Large intestine (tissue), 3 donors: ENCODE measurements around the gene CPSF4L. TPM values are rescaled to one million over a fixed set of nuclear protein-coding genes. Genes with fewer than 3 reads are reported as not detected.

Experiments
- DNase-seq, 2 donors: peaks; one replicate each; pipeline versions ENCODE4 v3.0.0 to v3.0.0-alpha.2; 2013
- H3K27ac ChIP-seq: one replicate; pipeline ENCODE4 v1.5.1; 2013; ENCODE audit warnings: low read length
- H3K27me3 ChIP-seq: 2 replicates; pipeline ENCODE4 v1.6.1; 2013; ENCODE audit warnings: low read length; ENCODE audit not compliant: control insufficient read depth, insufficient read depth
- H3K36me3 ChIP-seq: 2 replicates; pipeline ENCODE4 v1.6.1; 2013; ENCODE audit warnings: low read length; ENCODE audit not compliant: control insufficient read depth, insufficient read depth
- H3K4me1 ChIP-seq: one replicate; pipeline ENCODE4 v1.6.1; 2013; ENCODE audit warnings: low read length; ENCODE audit not compliant: control insufficient read depth, insufficient read depth
- H3K4me3 ChIP-seq: one replicate; pipeline ENCODE4 v1.5.1; 2013; ENCODE audit warnings: low read length
- H3K9me3 ChIP-seq: one replicate; pipeline ENCODE4 v1.6.1; 2013; ENCODE audit warnings: mild to moderate bottlenecking, low read depth, low read length, moderate library complexity; ENCODE audit not compliant: control insufficient read depth
- WGBS: methylation state at CpG from one replicate; pipeline ENCODE4 v1.1.5; 2013; ENCODE audit warnings: low lambda C conversion rate; ENCODE audit not compliant: insufficient coverage; 5-methylcytosine and 5-hydroxymethylcytosine counted together
- polyA plus RNA-seq: library from polyadenylated mRNA; unstranded; fragments of 120-200 nt; gene quantifications from one replicate; pipeline ENCODE4 v1.2.1, GENCODE V29; 2013

CPSF4L gene
- polyA plus RNA-seq, 1 donor: 0.21 TPM

DNA sequence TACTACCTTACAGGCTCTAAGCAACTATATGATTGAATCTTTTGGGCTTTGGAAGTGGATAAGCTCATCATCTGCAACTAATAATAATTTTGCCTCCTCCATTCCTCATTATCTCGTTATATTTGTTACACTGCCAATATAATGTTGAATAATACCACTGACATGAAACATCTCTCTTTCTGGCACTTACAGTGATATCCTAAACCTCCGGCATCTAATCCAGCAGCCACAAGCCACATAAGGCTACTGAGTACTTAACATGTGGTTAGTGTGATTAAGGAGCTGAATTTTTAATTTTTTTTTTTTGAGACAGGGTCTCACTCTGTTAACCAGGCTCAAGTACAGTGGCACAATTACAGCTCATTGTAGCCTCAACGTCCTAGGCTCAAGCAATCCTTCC lies 40.5 kb upstream of the CPSF4L start:
- Histone ChIP-seq H3K27me3 (no peaks in the 10 kb centered on the region), H3K36me3 (peaks cover 29% of the 10 kb centered on the region), H3K4me1 (peaks cover 33% of the 10 kb centered on the region), H3K27ac (no peak overlapping the region), H3K4me3 (no peak overlapping the region), H3K9me3 (no peaks in the 10 kb centered on the region)
- DNase-seq: no peak
- no CpG with 5 or more reads among the region's 3 CpGs for WGBS

DNA sequence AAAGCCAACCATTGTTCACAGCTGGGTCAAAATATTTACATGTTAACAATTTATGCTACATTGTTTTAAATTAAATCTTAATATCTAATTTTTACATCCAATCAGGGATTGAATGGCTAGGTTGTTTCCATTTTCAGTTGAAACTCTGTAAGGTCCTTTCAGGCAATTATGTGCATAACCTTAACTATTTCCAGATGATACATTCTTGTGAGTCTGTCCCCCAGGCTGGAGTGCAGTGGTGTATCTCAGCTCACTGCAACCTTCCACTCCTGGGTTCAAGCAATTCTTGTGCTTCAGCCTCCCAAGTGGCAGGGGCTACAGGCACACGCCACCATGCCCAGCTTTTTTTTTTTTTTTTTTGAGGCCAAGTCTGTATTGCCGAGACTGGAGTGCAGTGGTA lies 39.7 kb upstream of the CPSF4L start:
- Histone ChIP-seq H3K36me3 (peaks cover 24% of the 10 kb centered on the region), H3K9me3 (no peaks in the 10 kb centered on the region), H3K27ac (no peak overlapping the region), H3K4me1 (peaks cover 25% of the 10 kb centered on the region), H3K4me3 (no peak overlapping the region), H3K27me3 (no peaks in the 10 kb centered on the region)
- DNase-seq: no peak
- WGBS: no CpG with 5 or more reads among the region's 2 CpGs

DNA sequence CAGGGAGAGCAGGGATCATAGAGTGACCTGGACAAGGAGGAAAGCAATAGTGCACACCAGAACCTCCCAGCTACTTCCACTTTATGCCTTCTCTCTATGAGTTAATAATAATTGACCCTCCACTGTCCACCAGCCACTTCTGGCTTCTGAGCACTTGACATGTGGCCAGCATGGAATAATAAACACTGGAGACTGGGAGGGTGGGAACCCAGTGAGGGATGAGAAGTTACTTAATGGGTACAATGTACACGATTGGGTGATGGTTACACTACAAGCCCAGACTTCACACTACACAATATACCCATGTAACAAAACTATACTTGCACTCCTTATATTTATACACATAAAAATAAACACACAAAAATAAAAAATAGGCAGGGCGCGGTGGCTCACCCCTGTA lies 38.7 kb upstream of the CPSF4L start:
- WGBS: 80% methylated on average over 1 of the region's 3 CpGs
- H3K4me1 ChIP-seq: peaks cover 15% of the 10 kb centered on the region
- H3K27ac ChIP-seq: no peak overlapping the region
- DNase-seq: no peak
- no peaks in the 10 kb centered on the region for H3K9me3 ChIP-seq
- H3K27me3 ChIP-seq: no peaks in the 10 kb centered on the region
- peaks cover 20% of the 10 kb centered on the region for H3K36me3 ChIP-seq
- no peak overlapping the region for H3K4me3 ChIP-seq

DNA sequence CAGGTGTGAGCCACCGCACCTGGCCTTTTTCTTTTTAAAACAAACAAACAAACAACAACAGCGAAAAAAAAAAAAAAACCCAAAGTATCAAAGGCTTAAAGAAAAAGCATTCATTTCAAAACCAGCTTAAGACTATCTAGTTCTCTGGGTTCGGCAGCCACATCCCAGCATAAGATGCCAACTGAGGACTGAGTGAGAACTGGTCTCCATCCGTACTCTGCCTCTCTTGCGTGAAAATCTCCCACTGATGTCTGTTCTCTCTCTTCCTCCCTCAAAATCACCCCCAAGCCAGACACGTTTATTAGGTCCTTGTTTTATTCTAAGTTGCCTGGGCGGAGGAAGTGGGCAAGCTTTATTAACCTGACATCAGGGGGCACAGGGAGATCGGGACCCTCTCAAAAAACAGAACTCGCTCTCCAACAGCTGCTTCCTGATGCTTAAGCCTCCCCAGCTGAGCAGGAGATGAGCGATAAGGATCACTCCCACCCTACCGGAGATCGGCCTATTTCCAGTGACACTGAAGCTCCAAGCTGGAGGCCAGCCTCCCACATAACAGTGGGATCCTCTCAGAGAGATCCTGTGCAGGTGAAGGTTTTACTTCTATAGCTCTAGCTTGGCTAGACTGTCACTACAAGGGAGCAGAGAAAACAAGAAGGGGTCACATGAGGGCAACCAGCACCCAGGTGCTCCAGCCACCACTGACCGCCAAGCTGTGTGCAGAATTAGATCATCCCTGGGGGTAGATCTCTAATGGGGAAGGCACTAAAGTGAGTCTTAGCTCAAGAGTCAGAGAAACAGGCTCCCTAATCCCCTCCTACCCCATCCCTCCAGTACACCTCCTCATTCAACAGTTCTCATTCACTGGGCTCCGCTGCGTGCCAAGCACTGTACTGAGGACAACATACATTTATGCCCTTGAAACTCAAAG lies 36.5 kb upstream of the CPSF4L start:
- peaks cover 34% of the 10 kb centered on the region for H3K36me3 ChIP-seq
- DNase-seq: no peak
- no CpG with 5 or more reads among the region's 15 CpGs for WGBS
- no peak overlapping the region for H3K4me3 ChIP-seq
- peaks cover 2% of the 10 kb centered on the region for H3K4me1 ChIP-seq
- H3K27me3 ChIP-seq: no peaks in the 10 kb centered on the region
- no peak overlapping the region for H3K27ac ChIP-seq
- no peaks in the 10 kb centered on the region for H3K9me3 ChIP-seq

DNA sequence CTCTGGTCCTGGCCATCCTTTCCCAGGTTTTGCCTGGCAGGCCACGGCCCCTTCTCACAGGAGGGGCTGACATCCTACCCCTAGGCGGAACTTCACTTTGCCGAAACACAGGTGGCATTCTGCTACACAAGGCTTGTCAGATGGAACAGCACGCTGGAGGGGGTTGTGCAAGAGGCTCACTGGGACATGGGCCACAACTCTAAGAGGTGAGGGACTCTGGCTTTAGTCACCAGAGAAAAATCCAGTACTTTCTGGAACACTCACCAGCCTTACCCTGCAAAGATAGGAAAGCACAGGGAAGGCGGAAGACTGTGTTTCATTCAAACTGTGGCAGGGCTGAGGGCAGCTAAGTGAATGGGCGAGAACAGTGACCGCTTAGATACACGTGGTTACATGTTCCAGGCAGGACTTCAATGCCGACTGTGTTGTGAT lies 31.8 kb upstream of the CPSF4L start:
- Histone ChIP-seq H3K27me3 (no peaks in the 10 kb centered on the region), H3K4me3 (no peak overlapping the region), H3K4me1 (peaks cover 40% of the 10 kb centered on the region), H3K9me3 (no peaks in the 10 kb centered on the region), H3K36me3 (peaks cover 33% of the 10 kb centered on the region), H3K27ac (no peak overlapping the region)
- DNase-seq: no peak
- WGBS: no CpG with 5 or more reads among the region's 9 CpGs

DNA sequence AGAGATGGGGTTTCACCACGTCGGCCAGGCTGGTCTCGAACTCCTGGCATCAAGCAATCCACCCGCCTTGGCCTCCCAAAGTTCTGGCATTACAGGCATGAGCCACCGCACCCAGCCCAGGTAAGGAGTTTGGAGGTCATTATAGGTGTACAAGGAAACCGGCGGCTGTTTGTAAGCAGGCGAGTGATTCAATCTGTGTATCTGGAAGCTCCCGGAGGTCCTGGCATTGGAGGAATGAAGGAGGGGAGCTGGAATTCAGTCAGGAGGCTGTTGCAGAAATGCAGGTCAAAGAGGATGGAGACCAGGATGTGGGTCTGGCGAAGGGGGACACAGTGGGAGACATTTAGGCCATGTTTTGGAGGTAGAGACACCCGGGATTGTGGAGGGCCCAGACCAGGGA lies 31.4 kb upstream of the CPSF4L start:
- no peaks in the 10 kb centered on the region for H3K9me3 ChIP-seq
- DNase-seq: no peak
- WGBS: no CpG with 5 or more reads among the region's 11 CpGs
- H3K4me3 ChIP-seq: no peak overlapping the region
- H3K36me3 ChIP-seq: peaks cover 29% of the 10 kb centered on the region
- H3K4me1 ChIP-seq: peaks cover 42% of the 10 kb centered on the region
- no peaks in the 10 kb centered on the region for H3K27me3 ChIP-seq
- H3K27ac ChIP-seq: no peak overlapping the region

DNA sequence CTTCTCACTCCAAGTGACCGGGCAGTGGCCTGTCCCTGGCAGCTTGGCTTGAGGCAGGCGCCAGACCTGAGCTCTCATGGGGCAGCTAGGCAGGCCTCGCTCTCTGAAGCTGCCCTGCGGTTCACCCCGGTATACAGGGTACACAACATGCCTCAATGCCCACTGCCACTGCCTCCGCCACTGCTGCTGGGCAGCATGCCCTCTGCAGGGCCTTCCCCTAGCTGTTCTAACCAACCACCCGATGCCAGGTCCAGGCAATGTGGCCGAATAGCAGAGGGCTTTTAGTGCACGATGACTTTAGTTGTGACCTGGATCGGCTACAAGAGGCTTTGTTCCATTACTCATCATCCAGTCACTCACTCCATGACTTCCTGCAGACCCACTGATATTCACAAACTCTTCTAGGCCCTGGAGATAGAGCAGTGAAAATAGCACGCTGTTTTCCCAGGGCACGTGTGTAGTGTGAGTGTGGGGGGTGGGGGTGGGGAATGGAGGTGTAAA lies 30.4 kb upstream of the CPSF4L start:
- no peaks in the 10 kb centered on the region for H3K9me3 ChIP-seq
- peaks cover 46% of the 10 kb centered on the region for H3K4me1 ChIP-seq
- no peak overlapping the region for H3K4me3 ChIP-seq
- peaks cover 31% of the 10 kb centered on the region for H3K36me3 ChIP-seq
- WGBS: no CpG with 5 or more reads among the region's 12 CpGs
- no peak overlapping the region for H3K27ac ChIP-seq
- no peaks in the 10 kb centered on the region for H3K27me3 ChIP-seq
- DNase-seq: no peak

DNA sequence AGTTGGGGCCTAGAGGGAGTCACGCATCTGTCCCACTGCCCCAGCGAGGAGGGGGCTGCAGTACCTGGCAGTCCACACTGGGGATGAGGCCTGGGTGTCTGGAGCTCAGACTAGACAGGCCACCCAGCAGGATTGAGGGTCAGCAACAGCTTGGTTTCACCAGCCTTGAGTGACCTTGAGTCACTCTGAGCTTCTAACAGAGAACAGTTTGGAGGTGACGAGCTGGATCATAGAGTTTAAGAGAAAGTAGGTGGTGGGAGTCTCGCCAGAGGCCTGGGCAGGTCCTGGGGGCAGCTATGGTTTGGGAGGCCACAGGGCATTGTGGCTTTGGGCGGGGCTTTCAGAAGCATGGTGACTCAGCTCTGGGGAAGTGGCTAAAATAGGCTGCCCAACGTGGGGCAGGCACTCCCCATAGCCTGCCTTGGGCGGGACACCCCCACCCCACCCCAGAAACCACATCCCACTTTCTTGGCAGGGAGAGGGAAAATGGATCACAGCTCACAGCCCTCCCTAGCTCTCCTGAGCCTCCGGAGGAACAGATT lies 29.7 kb upstream of the CPSF4L start:
- no peak for DNase-seq
- Histone ChIP-seq H3K4me3 (no peak overlapping the region), H3K36me3 (peaks cover 36% of the 10 kb centered on the region), H3K9me3 (no peaks in the 10 kb centered on the region), H3K27me3 (no peaks in the 10 kb centered on the region), H3K27ac (no peak overlapping the region), H3K4me1 (peaks cover 52% of the 10 kb centered on the region)
- no CpG with 5 or more reads among the region's 8 CpGs for WGBS

DNA sequence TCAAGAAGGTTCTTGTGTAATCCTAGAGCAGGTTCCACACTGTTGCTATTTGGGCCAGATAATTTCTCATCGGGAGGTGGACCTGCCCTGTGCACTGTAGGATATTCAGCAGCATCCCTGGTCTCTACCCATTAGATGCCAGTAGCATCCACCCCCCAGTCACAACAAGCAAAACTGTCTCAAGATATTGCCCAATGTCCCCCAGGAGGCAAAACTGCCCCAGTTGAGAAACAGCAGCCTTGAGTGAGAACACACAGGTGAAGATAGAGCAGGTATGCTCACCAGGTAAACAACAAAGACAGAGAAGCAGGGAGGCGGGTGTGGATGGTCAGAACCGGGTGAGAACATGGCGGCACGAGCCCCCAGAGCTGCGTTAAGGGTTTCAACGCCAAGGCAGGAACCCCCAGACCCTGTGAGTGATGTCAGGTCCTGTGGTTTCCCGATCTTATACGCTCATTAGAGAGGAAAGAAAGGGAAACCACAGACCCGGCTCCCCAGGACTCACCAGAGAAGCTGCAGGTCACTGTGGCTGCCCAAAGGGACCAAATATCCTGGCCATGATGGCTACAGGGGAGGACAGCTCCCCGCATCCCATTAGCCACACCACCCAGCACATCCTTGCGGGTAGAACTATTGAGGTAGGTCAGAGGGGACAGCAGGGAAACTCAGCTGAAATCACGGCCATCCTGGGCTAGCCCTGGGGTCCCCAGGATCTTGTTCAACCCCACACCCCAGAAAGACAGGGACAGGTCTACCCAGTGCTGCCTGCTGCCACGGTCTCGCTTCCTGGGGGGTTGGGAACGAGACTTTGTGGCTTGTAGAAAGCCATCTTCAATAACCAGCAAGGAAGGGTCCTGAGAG lies 28.9 kb upstream of the CPSF4L start:
- Histone ChIP-seq H3K36me3 (peaks cover 42% of the 10 kb centered on the region), H3K9me3 (peaks cover 3% of the 10 kb centered on the region), H3K27me3 (no peaks in the 10 kb centered on the region), H3K4me1 (peaks cover 52% of the 10 kb centered on the region), H3K27ac (peak overlapping the region; percentile 72), H3K4me3 (no peak overlapping the region)
- WGBS: no CpG with 5 or more reads among the region's 16 CpGs
- DNase-seq: no peak
